ENCODE measurements around the gene TBC1D8.

TBC1D8 gene

GRCh38 chr2:101111917-101112771 is 39.0 kb downstream of the TBC1D8 start:
- Histone ChIP-seq H3K27ac (ENCODE audit: low read depth, low read length) (no peak overlapping the region), H3K9me2 (replicated peaks; ENCODE audit: control insufficient read depth, low read length) (no peaks in the 10 kb centered on the region), H3K36me3 (ENCODE audit: control insufficient read depth, low read length) (no peaks in the 10 kb centered on the region), H3K4me2 (ENCODE audit: low read length) (no peak overlapping the region), H3K79me2 (ENCODE audit: control insufficient read depth, low read length) (no peaks in the 10 kb centered on the region), H3K9me3 (ENCODE audit: control insufficient read depth, insufficient read depth, low read length) (no peaks in the 10 kb centered on the region), H3K4me3 (ENCODE audit: low read length) (no peak overlapping the region), H3K27me3 (ENCODE audit: control insufficient read depth, low read length) (peaks cover 5% of the 10 kb centered on the region; the same call in 1 of the 2 replicates), H4K20me1 (ENCODE audit: control insufficient read depth, insufficient read depth, low read depth, low read length) (no peaks in the 10 kb centered on the region), H3K4me1 (ENCODE audit: control insufficient read depth, low read length) (no peaks in the 10 kb centered on the region), H3F3A (ENCODE audit: control insufficient read depth, insufficient read depth) (no peaks in the 10 kb centered on the region)
- no peak for TF ChIP-seq EZH2phosphoT487 (IDR thresholded peaks at IDR 0.05; ENCODE audit: borderline replicate concordance, low read length)
- no peak for TF ChIP-seq CTCF (IDR thresholded peaks at IDR 0.05; ENCODE audit: low read depth, low read length, poor library complexity, severe bottlenecking)

GRCh38 chr2:101111262-101111838 is 39.8 kb downstream of the TBC1D8 start:
- Histone ChIP-seq H3K4me3 (ENCODE audit: low read length) (no peak overlapping the region), H3K79me2 (ENCODE audit: control insufficient read depth, low read length) (no peaks in the 10 kb centered on the region), H3K9me3 (ENCODE audit: control insufficient read depth, insufficient read depth, low read length) (no peaks in the 10 kb centered on the region), H3K9me2 (replicated peaks; ENCODE audit: control insufficient read depth, low read length) (no peaks in the 10 kb centered on the region), H3F3A (ENCODE audit: control insufficient read depth, insufficient read depth) (no peaks in the 10 kb centered on the region), H3K36me3 (ENCODE audit: control insufficient read depth, low read length) (no peaks in the 10 kb centered on the region), H3K27me3 (ENCODE audit: control insufficient read depth, low read length) (peaks cover 5% of the 10 kb centered on the region; the same call in 1 of the 2 replicates), H3K27ac (ENCODE audit: low read depth, low read length) (no peak overlapping the region), H3K4me2 (ENCODE audit: low read length) (no peak overlapping the region), H4K20me1 (ENCODE audit: control insufficient read depth, insufficient read depth, low read depth, low read length) (no peaks in the 10 kb centered on the region), H3K4me1 (ENCODE audit: control insufficient read depth, low read length) (no peaks in the 10 kb centered on the region)
- TF ChIP-seq EZH2phosphoT487 (IDR thresholded peaks at IDR 0.05; ENCODE audit: borderline replicate concordance, low read length) = no peak
- TF ChIP-seq CTCF (IDR thresholded peaks at IDR 0.05; ENCODE audit: low read depth, low read length, poor library complexity, severe bottlenecking) = no peak

- Histone ChIP-seq H3K4me1 (ENCODE audit: control insufficient read depth, low read length) (no peaks in the 10 kb centered on the region), H3K79me2 (ENCODE audit: control insufficient read depth, low read length) (no peaks in the 10 kb centered on the region), H3F3A (ENCODE audit: control insufficient read depth, insufficient read depth) (no peaks in the 10 kb centered on the region), H3K4me3 (ENCODE audit: low read length) (no peak overlapping the region), H4K20me1 (ENCODE audit: control insufficient read depth, insufficient read depth, low read depth, low read length) (no peaks in the 10 kb centered on the region), H3K36me3 (ENCODE audit: control insufficient read depth, low read length) (no peaks in the 10 kb centered on the region), H3K27me3 (ENCODE audit: control insufficient read depth, low read length) (peaks cover 5% of the 10 kb centered on the region; the same call in 1 of the 2 replicates), H3K9me2 (replicated peaks; ENCODE audit: control insufficient read depth, low read length) (no peaks in the 10 kb centered on the region), H3K9me3 (ENCODE audit: control insufficient read depth, insufficient read depth, low read length) (no peaks in the 10 kb centered on the region), H3K27ac (ENCODE audit: low read depth, low read length) (no peak overlapping the region), H3K4me2 (ENCODE audit: low read length) (no peak overlapping the region)
- no peak for TF ChIP-seq EZH2phosphoT487 (IDR thresholded peaks at IDR 0.05; ENCODE audit: borderline replicate concordance, low read length)
- no peak for TF ChIP-seq CTCF (IDR thresholded peaks at IDR 0.05; ENCODE audit: low read depth, low read length, poor library complexity, severe bottlenecking)
Measured at GRCh38 chr2:101109451-101110118, 41.6 kb downstream of the TBC1D8 start.

Measured in DOHH2 (cell line).